ENCODE measurements around the gene ROM1.
"Not testable (repeated sequence)": the region's sequence is repeated elsewhere in the genome, so short reads cannot be mapped to it uniquely, and the experiment has no call there.

Gene ROM1

GRCh38 chr11:62611705-62612365, 1.2 kb upstream of the ROM1 start:
- TF ChIP-seq, protein P1, sequence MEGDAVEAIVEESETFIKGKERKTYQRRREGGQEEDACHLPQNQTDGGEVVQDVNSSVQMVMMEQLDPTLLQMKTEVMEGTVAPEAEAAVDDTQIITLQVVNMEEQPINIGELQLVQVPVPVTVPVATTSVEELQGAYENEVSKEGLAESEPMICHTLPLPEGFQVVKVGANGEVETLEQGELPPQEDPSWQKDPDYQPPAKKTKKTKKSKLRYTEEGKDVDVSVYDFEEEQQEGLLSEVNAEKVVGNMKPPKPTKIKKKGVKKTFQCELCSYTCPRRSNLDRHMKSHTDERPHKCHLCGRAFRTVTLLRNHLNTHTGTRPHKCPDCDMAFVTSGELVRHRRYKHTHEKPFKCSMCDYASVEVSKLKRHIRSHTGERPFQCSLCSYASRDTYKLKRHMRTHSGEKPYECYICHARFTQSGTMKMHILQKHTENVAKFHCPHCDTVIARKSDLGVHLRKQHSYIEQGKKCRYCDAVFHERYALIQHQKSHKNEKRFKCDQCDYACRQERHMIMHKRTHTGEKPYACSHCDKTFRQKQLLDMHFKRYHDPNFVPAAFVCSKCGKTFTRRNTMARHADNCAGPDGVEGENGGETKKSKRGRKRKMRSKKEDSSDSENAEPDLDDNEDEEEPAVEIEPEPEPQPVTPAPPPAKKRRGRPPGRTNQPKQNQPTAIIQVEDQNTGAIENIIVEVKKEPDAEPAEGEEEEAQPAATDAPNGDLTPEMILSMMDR (IDR thresholded peaks at IDR 0.05; ENCODE audit: low read depth, low read length), result no peak
- peak overlapping the region; percentile 76 for H3K4me3 ChIP-seq (ENCODE audit: low read depth, low read length)

GRCh38 chr11:62613291-62613778, 278 bp downstream of the ROM1 start:
- peak overlapping the region; percentile 76 for H3K4me3 ChIP-seq (ENCODE audit: low read depth, low read length)
- TF ChIP-seq, protein P1 (IDR thresholded peaks at IDR 0.05; ENCODE audit: low read depth, low read length), result no peak

GRCh38 chr11:62614275-62614674, 1.2 kb downstream of the ROM1 start:
- H3K4me3 ChIP-seq (ENCODE audit: low read depth, low read length), result no peak overlapping the region
- TF ChIP-seq, protein P1 (IDR thresholded peaks at IDR 0.05; ENCODE audit: low read depth, low read length), result no peak

- H3K4me3 ChIP-seq (ENCODE audit: low read depth, low read length), result no peak overlapping the region
- TF ChIP-seq, protein P1 (IDR thresholded peaks at IDR 0.05; ENCODE audit: low read depth, low read length), result no peak
Measured at GRCh38 chr11:62615521-62615920, 2.5 kb downstream of the ROM1 start.

DNA sequence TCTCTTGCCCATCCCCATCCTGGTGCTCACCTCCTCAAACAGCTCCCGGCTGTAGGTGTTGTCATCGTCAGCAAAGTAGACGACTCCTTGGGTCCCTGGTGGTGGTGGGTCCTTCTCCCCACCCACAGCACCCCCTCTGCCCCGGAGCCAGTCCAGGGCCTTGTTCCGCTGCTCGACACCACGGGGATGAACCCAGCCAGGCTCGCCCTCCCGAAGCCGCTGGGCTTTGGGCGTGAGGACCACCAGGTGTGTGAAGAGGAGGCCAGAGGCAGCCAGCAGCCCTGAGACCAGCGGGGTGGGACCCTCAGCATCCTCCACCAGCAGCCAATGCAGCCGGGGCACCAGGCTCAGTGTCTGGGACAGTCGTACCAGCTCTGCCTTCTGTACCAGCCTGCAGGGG, 3.9 kb downstream of the ROM1 start:
- not testable (repeated sequence) for H3K4me3 ChIP-seq (ENCODE audit: low read depth, low read length)

- H3K4me3 ChIP-seq (ENCODE audit: low read depth, low read length), result peak overlapping the region; percentile 85
- TF ChIP-seq, protein P1 (IDR thresholded peaks at IDR 0.05; ENCODE audit: low read depth, low read length), result no peak
Measured at GRCh38 chr11:62621027-62621566, 8.0 kb downstream of the ROM1 start.

GRCh38 chr11:62621567-62622470, 8.8 kb downstream of the ROM1 start, which contains the start of gene B3GAT3:
Gene B3GAT3 (minus strand): TSS chr11:62621986. CDS start chr11:62621947, 39 bp downstream.
- TF ChIP-seq, protein P1 (IDR thresholded peaks at IDR 0.05; ENCODE audit: low read depth, low read length), result no peak

More at GRCh38 chr11:62621567-62622470, 8.8 kb downstream of the ROM1 start, which contains the start of gene B3GAT3:
- peak within 1 kb of the TSS; percentile 85 for H3K4me3 ChIP-seq (ENCODE audit: low read depth, low read length)

Data from WI38 (cell line).